Measurements from ENCODE around the gene ZNF718.

DNA sequence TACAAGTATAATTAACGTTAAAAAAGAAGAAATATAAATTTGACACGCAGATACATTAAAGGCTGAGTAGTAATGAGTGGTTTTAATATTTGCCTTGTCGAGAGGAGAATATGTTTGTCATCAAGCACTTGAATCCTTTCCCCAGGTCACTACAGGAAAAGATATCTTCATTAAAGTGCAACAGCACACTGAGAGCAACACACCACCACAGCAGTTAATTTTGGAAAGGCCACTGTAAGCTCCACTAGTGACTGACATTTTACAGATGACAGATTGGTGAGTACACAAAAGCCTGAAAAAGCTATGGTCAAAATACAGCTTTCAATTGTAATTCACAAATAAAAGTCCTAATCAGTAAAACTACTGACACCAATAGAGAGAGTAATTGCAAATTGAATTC lies 76.6 kb downstream of the ZNF718 start:
- no peak for TF ChIP-seq POLR2AphosphoS5 (IDR thresholded peaks at IDR 0.05; ENCODE audit: borderline replicate concordance, low read depth, low read length)
- no peak for TF ChIP-seq EZH2 (IDR thresholded peaks at IDR 0.05)
